Embryonic facial prominence (tissue), 1 donor: ENCODE results near the gene C19orf85.
A peak's percentile ranks its signal among the peaks of the same experiment; 100 is the strongest.
"Not testable (repeated sequence)": the region's sequence is repeated elsewhere in the genome, so short reads cannot be mapped to it uniquely, and the experiment has no call there.

Experiments
- DNase-seq: peaks from one replicate; pipeline ENCODE4 v3.0.0-alpha.2; 2016; ENCODE audit errors: extremely low spot score

Gene C19orf85

GRCh38 chr19:55464662-55465054 is at the start of gene C19orf85:
Gene C19orf85 (minus strand): TSS chr19:55464751. CDS start chr19:55464554, 197 bp downstream.
- no peak for DNase-seq

DNA sequence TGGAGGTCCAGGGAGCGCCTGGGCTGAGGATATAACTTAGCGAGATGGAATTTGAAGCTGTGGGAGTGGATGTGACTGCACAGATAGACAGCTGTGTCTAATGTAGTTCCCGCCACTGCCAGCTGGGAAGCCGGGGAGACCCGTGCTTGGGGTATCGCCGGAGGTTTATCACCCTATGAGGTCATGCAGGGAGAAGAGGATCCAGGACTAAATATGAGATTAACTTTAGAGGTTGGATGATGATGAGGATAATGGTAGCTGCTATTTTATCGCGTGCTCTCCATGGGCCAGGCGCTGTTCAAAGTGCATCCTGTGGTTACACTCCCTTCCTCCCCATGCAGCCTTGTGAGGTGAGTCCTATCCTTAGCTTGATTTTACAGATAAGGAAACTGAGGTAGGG is 43.6 kb upstream of the C19orf85 start:
- no peak for DNase-seq

GRCh38 chr19:55504981-55505380 is 40.4 kb upstream of the C19orf85 start:
- no peak for DNase-seq

DNA sequence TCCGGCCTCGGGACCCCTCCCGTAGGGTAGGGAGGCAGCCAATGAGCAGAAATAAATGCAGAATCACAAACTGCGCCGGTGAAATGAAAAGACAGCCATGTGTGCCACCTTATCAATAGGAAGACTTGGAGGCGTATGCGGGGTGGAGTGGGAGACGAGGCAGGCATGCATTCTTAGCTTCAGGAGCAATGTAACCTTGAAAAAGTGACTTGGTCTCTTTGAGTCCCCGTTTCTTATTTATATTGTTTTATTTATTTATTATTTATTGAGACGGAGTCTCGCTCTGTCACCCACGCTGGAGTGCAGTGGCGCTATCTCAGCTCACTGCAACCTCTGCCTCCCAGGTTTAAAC is 39.7 kb upstream of the C19orf85 start:
- DNase-seq = no peak

- peak; percentile 47 for DNase-seq
Observed at GRCh38 chr19:55503502-55504251, 39.1 kb upstream of the C19orf85 start.

GRCh38 chr19:55503157-55503501 is 38.6 kb upstream of the C19orf85 start:
- no peak for DNase-seq

DNA sequence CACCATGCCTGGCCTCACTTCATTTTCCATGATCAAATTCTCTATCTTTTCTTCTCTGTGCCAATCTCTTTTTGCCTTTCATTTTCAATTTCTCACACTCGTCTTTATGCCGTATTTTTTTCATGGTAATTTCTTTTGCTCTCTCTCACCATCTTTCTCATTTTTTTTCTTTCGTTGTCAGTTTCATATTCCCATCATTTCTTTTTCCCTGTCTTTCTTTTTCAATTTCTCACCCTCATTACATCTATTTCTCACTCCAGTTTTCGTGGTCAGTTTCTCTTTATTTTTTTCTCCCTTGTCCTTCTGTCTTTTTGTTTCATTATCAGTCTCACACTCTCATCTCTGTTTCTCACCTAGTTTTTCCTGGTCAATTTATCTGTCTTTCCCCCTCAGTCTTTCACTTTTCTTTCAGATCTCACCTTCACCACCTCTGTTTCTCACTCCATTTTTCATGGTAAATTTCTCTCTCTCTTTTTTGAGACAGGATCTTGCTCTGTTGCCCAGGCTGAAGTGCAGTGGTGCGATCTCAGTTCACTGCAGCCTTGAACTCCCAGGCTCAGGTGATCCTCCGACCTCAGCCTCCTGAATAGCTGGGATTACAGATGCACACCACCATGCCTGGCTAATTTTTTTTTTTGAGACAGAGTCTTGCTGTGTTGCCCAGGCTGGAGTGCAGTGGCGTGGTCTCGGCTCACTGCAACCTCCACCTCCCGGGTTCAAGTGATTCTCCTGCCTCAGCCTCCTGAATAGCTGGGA is 37.8 kb upstream of the C19orf85 start:
- no peak for DNase-seq

GRCh38 chr19:55500368-55500952 is 35.9 kb upstream of the C19orf85 start:
- DNase-seq = no peak

GRCh38 chr19:55498246-55498840 is 33.8 kb upstream of the C19orf85 start:
- no peak for DNase-seq

DNA sequence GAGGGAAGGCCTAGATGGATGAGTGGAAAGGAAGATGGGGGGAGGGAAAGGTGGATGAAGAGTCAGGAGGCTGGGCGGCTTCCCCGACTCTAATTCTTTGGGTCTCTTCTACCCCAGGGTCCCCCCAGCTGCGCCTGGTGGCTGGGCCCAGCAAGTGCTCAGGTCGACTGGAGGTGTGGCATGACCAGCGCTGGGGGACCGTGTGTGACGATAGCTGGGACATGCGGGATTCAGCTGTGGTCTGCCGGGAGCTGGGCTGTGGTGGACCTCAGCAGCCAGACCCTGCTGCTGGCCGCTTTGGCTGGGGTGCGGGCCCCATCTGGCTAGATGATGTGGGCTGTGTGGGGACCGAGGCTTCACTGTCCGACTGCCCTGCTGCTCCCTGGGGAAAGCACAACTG is 33.2 kb upstream of the C19orf85 start:
- no peak for DNase-seq

DNA sequence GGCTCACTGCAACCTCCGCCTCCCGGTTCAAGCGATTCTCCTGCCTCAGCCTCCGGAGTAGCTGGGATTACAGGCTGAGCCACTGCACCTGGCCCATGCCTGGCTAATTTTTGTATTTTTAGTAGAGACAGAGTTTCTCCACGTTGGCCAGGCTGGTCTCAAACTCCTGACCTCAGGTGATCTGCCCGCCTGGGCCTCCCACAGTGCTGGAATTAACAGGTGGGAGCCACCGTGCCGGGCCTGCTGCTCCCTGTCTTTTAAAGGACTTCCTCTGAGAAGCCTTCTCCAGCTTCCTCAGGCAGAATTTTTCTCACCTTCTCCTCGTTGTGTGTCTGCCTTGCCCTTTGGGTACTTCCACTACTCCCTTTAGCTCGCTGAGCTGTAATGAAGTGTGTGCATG is 32.3 kb upstream of the C19orf85 start:
- DNase-seq = not testable (repeated sequence)

GRCh38 chr19:55495646-55496349 is 31.2 kb upstream of the C19orf85 start:
- DNase-seq = no peak

GRCh38 chr19:55494172-55494761 is 29.7 kb upstream of the C19orf85 start:
- DNase-seq = no peak

- no peak for DNase-seq
Observed at GRCh38 chr19:55493645-55494171, 29.2 kb upstream of the C19orf85 start.

- no peak for DNase-seq
Observed at GRCh38 chr19:55493052-55493644, 28.6 kb upstream of the C19orf85 start.

- DNase-seq = no peak
Observed at GRCh38 chr19:55492362-55492944, 27.9 kb upstream of the C19orf85 start.

DNA sequence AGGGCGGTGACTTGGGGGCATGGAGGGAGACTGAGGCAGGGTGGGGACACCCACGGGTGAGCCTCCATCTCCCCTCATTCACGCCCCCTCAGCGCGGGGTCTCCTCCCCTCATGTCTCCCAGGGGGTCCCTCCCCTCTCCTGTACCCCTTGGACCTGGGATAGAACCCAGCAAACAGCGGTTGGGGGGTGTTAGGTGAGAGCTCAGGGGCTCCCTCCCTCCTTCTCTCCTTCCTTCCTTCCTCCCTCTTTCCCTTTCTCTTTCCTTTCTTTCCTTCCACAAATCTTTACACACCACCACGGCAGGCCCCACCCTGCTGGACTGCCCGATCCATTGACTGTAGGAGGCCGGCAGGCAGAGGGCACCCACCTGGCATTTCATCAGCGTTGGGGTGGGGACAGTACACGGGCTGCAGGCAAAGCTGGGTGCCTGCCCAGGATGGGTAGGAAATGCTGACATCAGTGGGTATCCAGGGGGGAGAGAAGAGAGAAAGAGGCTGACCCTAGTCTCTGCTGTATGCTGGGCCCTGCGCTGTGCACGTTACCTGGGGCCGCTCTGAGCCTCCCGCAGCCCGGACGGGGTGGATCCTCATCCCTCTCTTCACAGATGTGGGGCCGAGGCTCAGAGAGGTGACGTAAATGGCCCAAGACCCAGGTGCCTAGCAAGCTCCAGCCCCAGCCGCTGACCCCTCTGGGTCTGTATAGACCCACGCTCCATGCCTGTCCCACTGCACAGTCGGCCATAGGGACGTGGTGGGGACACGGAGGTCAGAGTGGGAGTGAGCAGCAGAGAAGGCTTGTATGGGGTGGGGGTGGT is 27.2 kb upstream of the C19orf85 start:
- no peak for DNase-seq

GRCh38 chr19:55490478-55491432 is 26.2 kb upstream of the C19orf85 start:
- no peak for DNase-seq
